K562 (cell line): ENCODE measurements around the gene SLC49A3. TPM values are rescaled to one million over a fixed set of nuclear protein-coding genes. Genes with fewer than 3 reads are reported as not detected.

Experiments
- E2F1 ChIP-seq: sonication (generic); formaldehyde crosslinking; IDR thresholded peaks from 2 replicates; pipeline ENCODE4 v1.8.1; 2023; ENCODE audit warnings: mild to moderate bottlenecking, missing genetic modification reagents, moderate library complexity
- E2F8 ChIP-seq: fragments of 450-650 bp; IDR thresholded peaks from 2 replicates; pipeline ENCODE4 v1.7.1; 2018; ENCODE audit warnings: mild to moderate bottlenecking, low read depth; ENCODE audit not compliant: partially characterized antibody
- MGA ChIP-seq: fragments of 450-650 bp; IDR thresholded peaks from 2 replicates; pipeline ENCODE4 v1.6.1; 2016; ENCODE audit warnings: mild to moderate bottlenecking, moderate library complexity
- PURB ChIP-seq: sonication (generic); formaldehyde crosslinking; IDR thresholded peaks from 2 replicates; pipeline ENCODE4 v1.9.0; 2021; ENCODE audit warnings: low read depth, mild to moderate bottlenecking, missing genetic modification reagents
- SMAD2 ChIP-seq: fragments of 150-350 bp; IDR thresholded peaks from 2 replicates; pipeline ENCODE4 v1.6.1; 2014; ENCODE audit warnings: low read depth, mild to moderate bottlenecking, low read length
- SRSF9 ChIP-seq: fragments of 200-400 bp; formaldehyde crosslinking; IDR thresholded peaks from 2 replicates; pipeline ENCODE4 v1.6.1; 2017; ENCODE audit warnings: low read depth, low read length, borderline replicate concordance
- ZBTB2 ChIP-seq: fragments of 450-650 bp; IDR thresholded peaks from 2 replicates; pipeline ENCODE4 v1.6.1; 2016; ENCODE audit warnings: antibody characterized with exemption
- ZNF551 ChIP-seq: fragments of 250-450 bp; sonication (Bioruptor Pico); IDR thresholded peaks from 2 replicates; pipeline ENCODE4 v1.5.0; 2021; ENCODE audit warnings: mild to moderate bottlenecking, moderate library complexity
- polyA plus RNA-seq, 8 experiments: library from polyadenylated mRNA; depleted of rRNA in 4 of 8; stranded (reverse) in 5 of 8; unstranded in 3 of 8; fragments of >200 nt; fragmentation: Nextera tagmentation in 2 of 8; fragmentation: Illumina TruSeq in 1 of 8; extraction: Ambion mirVana in 2 of 8; extraction: Trizol in 1 of 8; gene quantifications; 2 replicates each; pipeline versions ENCODE4 v1.2.1 to v1.2.3, GENCODE V29; 2011 to 2014; ENCODE audit warnings: inconsistent platforms in 1 of 8, missing spikeins in 1 of 8
- total RNA-seq, 7 experiments: library from RNA; depleted of rRNA in 6 of 7; stranded (reverse); fragments of >200 nt in 6 of 7; fragmentation: Illumina TruSeq in 2 of 7; extraction: Trizol in 2 of 7; gene quantifications; 2 replicates each; pipeline versions ENCODE4 v1.2.1 to v1.2.3, GENCODE V29; 2011 to 2021; ENCODE audit warnings: low replicate concordance in 1 of 7

SLC49A3 gene
- total and polyA plus RNA-seq, 9 of the 15 experiments (the other 6 are each of a cell fraction or from before 2014, with no cell fraction given): 0.24 to 0.41 TPM; not detected in 7

- TF ChIP-seq E2F8 (peak; percentile 75), MGA (peak; percentile 53), SMAD2 (no peak), ZBTB2 (peak; percentile 96), E2F1 (CRISPR knock-in tag) (peak; percentile 85), ZNF551 (CRISPR knock-in tag) (no peak), SRSF9 (no peak), PURB (CRISPR knock-in tag) (no peak)
Measured at GRCh38 chr4:674172-675035, 14.5 kb downstream of the SLC49A3 start, which contains the start of the genes ATP5ME and MYL5 (continued).
